HG03342 (cell line): Measurements from ENCODE around the gene CNNM1.

Experiments used
- ATAC-seq: cut with Tn5 transposase; IDR thresholded peaks from one replicate; pipeline ENCODE4 v1.9.1; 2021; ENCODE audit warnings: mild to moderate bottlenecking, moderate library complexity; ENCODE audit not compliant: unreplicated experiment

Gene CNNM1

DNA sequence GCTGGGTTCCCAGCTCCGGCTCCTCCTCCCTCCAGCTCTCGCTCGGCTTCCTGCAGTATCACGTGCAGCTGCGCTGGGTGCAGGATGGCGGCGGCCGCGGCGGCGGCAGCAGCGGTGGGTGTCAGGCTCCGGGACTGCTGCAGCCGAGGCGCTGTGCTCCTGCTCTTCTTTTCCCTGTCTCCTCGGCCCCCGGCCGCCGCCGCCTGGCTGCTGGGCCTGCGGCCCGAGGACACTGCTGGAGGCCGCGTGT lies at the start of gene CNNM1:
Gene CNNM1, plus strand, starts transcription at position 53 of the 250 bp plus-strand sequence. Its CDS starts 32 bp downstream, at position 85.
- ATAC-seq: peak; percentile 74

DNA sequence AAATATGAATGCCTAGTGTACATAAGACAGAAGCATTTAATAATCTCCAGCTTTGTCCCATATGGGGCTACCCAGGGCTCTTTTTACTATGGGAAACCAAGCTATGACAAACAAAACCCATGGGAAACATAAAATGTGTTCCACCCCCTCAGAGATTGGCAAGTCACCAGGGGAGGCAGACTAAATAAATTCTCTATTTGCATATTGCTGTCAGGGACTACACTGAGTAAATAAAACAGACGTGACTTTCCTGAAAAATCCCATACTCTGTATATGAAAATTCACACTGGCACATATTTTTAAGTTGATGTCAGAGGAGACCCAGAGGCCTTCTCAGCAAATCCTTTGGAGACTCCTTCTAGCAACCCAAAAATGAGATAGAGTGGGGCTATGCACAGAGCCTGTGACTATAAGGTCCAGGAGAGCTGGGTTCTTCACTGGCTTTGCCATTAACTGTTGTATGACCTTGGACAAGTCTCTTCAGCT lies 49.5 kb upstream of the CNNM1 start:
- peak; percentile 53 for ATAC-seq

DNA sequence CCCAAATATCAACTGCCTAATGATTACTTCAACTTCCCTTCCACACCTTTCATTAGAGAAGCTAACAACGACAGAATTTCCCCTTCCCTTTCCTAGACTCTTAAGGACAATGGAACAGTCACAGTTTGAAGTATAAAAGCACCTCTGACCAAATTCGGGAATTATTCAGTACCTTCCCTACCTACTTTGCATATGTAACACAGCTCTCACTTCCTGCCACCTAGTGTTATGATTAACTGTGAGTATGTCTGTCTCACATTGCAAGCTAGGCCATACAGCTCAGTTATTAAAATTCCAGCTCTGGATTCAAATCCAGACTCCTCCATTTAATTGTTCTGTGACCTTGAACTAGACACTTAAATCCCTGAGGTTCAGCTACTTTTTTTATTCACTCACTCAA lies 48.7 kb upstream of the CNNM1 start:
- peak; percentile 79 for ATAC-seq

GRCh38 chr10:99285881-99286280 lies 43.3 kb upstream of the CNNM1 start:
- ATAC-seq: no peak

- ATAC-seq: no peak
Observed at GRCh38 chr10:99290306-99290705, 38.9 kb upstream of the CNNM1 start.

- no peak for ATAC-seq
Observed at GRCh38 chr10:99292159-99292558, 37.0 kb upstream of the CNNM1 start.

DNA sequence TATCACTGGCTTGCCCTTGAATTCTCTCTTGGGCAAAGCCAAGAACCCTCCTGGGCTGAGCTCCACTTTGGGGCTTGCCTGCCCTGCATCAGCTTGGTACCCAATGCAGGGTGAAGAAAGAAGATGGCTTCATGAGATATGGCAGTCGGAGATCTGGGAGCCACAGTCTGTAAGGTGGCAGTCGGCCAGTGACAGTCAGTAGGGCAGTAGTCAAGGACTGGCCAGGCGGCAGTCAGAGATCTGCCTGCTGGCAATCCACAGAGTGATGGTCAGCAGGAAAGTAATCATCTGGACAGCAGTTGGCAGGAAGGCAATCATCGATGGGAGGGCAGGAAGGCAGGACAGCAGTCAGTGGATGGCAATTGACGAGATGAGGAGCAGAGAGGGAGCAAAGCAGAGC lies 32.6 kb upstream of the CNNM1 start:
- ATAC-seq: no peak

- ATAC-seq: no peak
Observed at GRCh38 chr10:99297033-99297432, 32.1 kb upstream of the CNNM1 start.

DNA sequence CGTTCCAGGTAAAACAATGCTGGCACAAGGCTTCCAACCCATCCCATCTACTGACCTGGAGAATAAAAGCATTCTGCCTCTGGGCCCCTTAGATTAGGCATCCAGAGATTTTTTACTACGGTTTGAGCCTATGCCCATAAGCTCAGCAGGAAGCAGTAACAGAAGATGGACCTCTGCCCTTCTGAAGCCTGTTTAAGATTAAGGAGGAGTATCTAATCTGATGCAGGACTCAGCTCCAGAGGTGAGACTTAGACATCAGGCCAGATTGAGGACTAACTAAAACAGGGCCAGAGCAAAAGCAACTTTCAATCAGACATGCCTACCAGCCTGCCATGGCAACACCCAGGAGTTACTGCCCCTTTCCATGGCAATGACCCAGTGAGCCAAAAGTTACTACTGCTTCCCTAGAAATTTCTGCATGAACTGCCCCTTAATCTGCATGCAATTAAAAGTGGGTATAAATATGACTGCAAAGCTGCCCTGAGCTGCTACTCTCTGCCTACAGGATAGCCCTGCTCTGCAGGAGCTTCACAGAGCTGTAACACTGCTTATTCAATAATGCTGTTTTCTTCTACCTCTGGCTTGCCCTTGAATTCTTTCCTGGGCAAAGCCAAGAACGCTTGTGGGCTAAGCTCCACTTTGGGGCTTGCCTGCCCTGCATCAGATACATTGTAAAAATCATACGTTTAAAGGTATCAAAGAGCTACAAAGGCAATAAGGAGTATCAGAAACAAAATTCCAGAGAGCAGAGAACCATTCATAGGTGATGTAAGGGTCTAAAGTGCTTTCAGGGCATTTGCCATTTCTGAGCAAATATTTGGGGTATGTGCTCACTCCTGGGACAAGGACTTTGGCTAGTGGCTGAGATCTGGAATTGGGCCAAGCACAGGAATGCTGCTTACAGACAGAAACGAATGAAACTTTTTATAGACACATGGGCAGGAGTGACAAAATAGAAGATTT lies 25.0 kb upstream of the CNNM1 start:
- ATAC-seq: no peak

- no peak for ATAC-seq
Observed at GRCh38 chr10:99304862-99305229, 24.3 kb upstream of the CNNM1 start.

- no peak for ATAC-seq
Observed at GRCh38 chr10:99312501-99312900, 16.7 kb upstream of the CNNM1 start.

DNA sequence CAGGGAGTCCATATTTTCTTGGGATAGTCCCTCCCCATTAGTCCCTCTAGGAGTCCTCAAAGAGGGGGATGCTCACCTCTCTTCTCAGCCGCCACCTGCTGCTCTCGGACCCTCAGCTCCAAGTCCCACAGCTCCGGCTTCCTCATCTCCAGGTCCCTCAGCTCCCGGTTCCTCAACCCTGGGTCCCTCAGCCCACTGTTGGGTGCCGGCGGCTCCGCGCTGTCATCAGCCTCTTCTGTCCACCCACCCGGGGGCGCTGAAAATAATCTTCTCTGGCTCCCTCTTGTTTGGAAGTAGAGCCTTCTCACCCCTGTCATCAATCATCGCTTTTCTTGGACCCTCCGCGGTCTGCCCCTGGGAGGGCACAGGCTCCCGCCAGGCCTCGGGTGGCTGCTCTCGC lies 13.3 kb upstream of the CNNM1 start:
- no peak for ATAC-seq

GRCh38 chr10:99316374-99316773 lies 12.8 kb upstream of the CNNM1 start:
- ATAC-seq: no peak

- ATAC-seq: no peak
Observed at GRCh38 chr10:99318048-99318447, 11.1 kb upstream of the CNNM1 start.

DNA sequence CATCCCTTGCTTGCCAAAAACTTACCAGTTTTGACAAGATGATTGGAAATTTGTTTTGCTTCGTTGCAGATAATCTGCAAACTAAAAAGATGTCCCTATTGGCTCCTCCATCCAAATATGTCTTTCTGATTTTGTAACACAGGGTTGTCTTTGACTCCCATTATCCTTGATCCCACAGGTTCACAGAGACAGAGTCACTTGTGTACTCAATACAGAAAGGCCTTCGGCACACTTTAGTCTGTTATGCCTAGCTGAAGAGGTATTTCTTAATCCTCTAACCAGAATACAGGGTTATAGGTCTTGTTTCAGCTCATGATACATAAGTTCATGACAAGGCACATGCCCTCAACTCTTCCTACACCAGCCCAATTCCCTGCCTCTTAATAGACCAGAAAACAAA lies 10.7 kb upstream of the CNNM1 start:
- ATAC-seq: no peak

- ATAC-seq: no peak
Observed at GRCh38 chr10:99325281-99325680, 3.9 kb upstream of the CNNM1 start.

GRCh38 chr10:99326871-99327270 lies 2.3 kb upstream of the CNNM1 start:
- ATAC-seq: no peak

GRCh38 chr10:99328579-99329303 lies 415 bp upstream of the CNNM1 start:
- no peak for ATAC-seq

- ATAC-seq: peak; percentile 37
Observed at GRCh38 chr10:99329554-99330346, 594 bp downstream of the CNNM1 start.

DNA sequence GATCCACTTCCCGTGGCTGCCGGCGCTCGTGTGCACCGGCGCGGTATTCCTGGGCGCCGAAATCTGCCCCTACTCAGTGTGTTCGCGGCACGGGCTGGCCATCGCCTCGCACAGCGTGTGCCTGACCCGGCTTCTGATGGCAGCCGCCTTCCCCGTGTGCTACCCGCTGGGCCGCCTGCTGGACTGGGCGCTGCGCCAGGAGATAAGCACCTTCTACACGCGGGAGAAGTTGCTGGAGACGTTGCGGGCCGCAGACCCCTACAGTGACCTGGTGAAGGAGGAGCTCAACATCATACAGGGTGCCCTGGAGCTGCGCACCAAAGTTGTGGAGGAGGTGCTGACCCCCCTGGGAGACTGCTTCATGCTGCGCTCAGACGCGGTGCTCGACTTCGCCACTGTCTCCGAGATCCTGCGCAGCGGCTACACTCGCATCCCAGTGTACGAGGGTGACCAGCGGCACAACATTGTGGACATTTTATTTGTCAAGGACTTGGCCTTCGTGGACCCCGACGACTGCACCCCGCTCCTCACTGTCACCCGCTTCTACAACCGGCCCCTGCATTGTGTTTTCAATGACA lies 1.3 kb downstream of the CNNM1 start:
- ATAC-seq: no peak

DNA sequence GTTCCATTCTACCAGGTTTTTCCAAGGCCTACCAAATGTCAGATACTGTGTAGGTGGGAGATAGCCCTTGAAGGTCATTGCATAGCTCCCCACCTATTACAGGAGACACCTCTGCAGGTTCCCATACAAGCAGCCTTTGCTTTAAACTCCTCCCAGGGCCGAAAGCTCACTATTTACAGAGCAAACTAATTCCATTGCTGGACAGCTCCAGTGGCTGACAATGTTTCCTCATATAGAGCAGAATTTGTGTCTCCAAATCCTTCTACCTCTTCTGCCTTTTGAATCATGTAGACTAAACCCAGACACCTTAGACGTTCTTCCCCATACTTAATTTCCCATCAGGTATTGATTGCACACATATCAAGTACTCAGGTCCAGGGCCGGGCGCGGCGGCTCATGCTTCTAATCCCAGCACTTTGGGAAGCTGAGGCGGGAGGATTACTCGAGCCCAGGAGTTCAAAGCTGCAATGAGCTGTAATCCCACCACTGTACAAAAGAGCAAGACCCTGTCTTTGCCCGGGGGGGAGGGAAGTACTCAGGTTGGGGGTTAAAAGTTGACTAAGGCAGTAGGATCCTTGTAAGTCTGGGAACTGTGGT lies 2.1 kb downstream of the CNNM1 start:
- no peak for ATAC-seq
